Measurements from ENCODE around the gene DAPL1. TPM values are rescaled to one million over a fixed set of nuclear protein-coding genes. Genes with fewer than 3 reads are reported as not detected.

DAPL1 gene
- total RNA-seq, 2 donors from 2014 or later, result 0.48 TPM; not detected in 1

- TF ChIP-seq CTCF (IDR thresholded peaks at IDR 0.05), result no peak
- DNase-seq, result no peak
Measured at GRCh38 chr2:158773121-158773520, 22.0 kb upstream of the DAPL1 start.

GRCh38 chr2:158774681-158775080 lies 20.4 kb upstream of the DAPL1 start:
- DNase-seq, result no peak
- no peaks in the 10 kb centered on the region for H3K27me3 ChIP-seq
- H3K4me3 ChIP-seq, result no peak overlapping the region
- H3K36me3 ChIP-seq, result no peaks in the 10 kb centered on the region
- intact Hi-C loops (cut with DNase I), result no loop called here
- no peak for TF ChIP-seq CTCF (IDR thresholded peaks at IDR 0.05)
- no peak overlapping the region for H3K27ac ChIP-seq
- H3K9me3 ChIP-seq, result no peaks in the 10 kb centered on the region
- H3K9ac ChIP-seq (ENCODE audit: low read depth in 2 of 2, low read length in 2 of 2), result no peak overlapping the region
- H3K4me1 ChIP-seq, result no peaks in the 10 kb centered on the region

More at GRCh38 chr2:158773121-158773520, 22.0 kb upstream of the DAPL1 start:
- H3K4me3 ChIP-seq, result no peak overlapping the region
- H3K4me1 ChIP-seq, result no peaks in the 10 kb centered on the region
- no peak overlapping the region for H3K27ac ChIP-seq
- no peaks in the 10 kb centered on the region for H3K36me3 ChIP-seq
- H3K9ac ChIP-seq (ENCODE audit: low read depth in 2 of 2, low read length in 2 of 2), result no peak overlapping the region
- H3K9me3 ChIP-seq, result no peaks in the 10 kb centered on the region
- H3K27me3 ChIP-seq, result no peaks in the 10 kb centered on the region
- intact Hi-C loops (cut with DNase I), result no loop called here

GRCh38 chr2:158775273-158776027 lies 19.7 kb upstream of the DAPL1 start:
- intact Hi-C loops (cut with DNase I), result no loop called here
- DNase-seq, result no peak
- H3K27me3 ChIP-seq, result no peaks in the 10 kb centered on the region

GRCh38 chr2:158776231-158776630 lies 18.9 kb upstream of the DAPL1 start:
- no peak for DNase-seq
- Histone ChIP-seq H3K4me1 (no peaks in the 10 kb centered on the region), H3K9ac (ENCODE audit: low read depth in 2 of 2, low read length in 2 of 2) (no peak overlapping the region), H3K9me3 (no peaks in the 10 kb centered on the region), H3K27me3 (no peaks in the 10 kb centered on the region), H3K36me3 (no peaks in the 10 kb centered on the region), H3K27ac (no peak overlapping the region), H3K4me3 (no peak overlapping the region)
- TF ChIP-seq CTCF (IDR thresholded peaks at IDR 0.05), result no peak
- intact Hi-C loops (cut with DNase I), result no loop called here

More at GRCh38 chr2:158775273-158776027, 19.7 kb upstream of the DAPL1 start:
- Histone ChIP-seq H3K4me1 (no peaks in the 10 kb centered on the region), H3K9ac (ENCODE audit: low read depth in 2 of 2, low read length in 2 of 2) (no peak overlapping the region), H3K4me3 (no peak overlapping the region), H3K27ac (no peak overlapping the region), H3K9me3 (no peaks in the 10 kb centered on the region), H3K36me3 (no peaks in the 10 kb centered on the region)
- no peak for TF ChIP-seq CTCF (IDR thresholded peaks at IDR 0.05)

- DNase-seq, result no peak
- no peaks in the 10 kb centered on the region for H3K27me3 ChIP-seq
- intact Hi-C loops (cut with DNase I), result no loop called here
- H3K4me1 ChIP-seq, result no peaks in the 10 kb centered on the region
- no peaks in the 10 kb centered on the region for H3K9me3 ChIP-seq
- no peak overlapping the region for H3K9ac ChIP-seq (ENCODE audit: low read depth in 2 of 2, low read length in 2 of 2)
- TF ChIP-seq CTCF (IDR thresholded peaks at IDR 0.05), result no peak
- no peaks in the 10 kb centered on the region for H3K36me3 ChIP-seq
- no peak overlapping the region for H3K4me3 ChIP-seq
- no peak overlapping the region for H3K27ac ChIP-seq
Measured at GRCh38 chr2:158777077-158777476, 18.0 kb upstream of the DAPL1 start.
